Right lobe of liver (tissue), 6 donors: ENCODE measurements around the gene DTX3L. TPM values are rescaled to one million over a fixed set of nuclear protein-coding genes. Genes with fewer than 3 reads are reported as not detected.
A peak's percentile ranks its signal among the peaks of the same experiment; 100 is the strongest.

Experiments used
- ATAC-seq, 4 donors: fragments of 200-7000 bp; cut with Tn5 transposase; one replicate each; pipeline ENCODE4 v1.9.1; 2020; ENCODE audit warnings: mild to moderate bottlenecking in 4 of 4, moderate library complexity in 4 of 4
- DNase-seq, 3 donors: peaks; one replicate each; pipeline ENCODE4 v3.0.0-alpha.2; 2020
- H3K27ac ChIP-seq, 3 donors: fragments of 200-600 bp; one replicate each; pipeline ENCODE4 v1.8.0; 2022
- H3K27me3 ChIP-seq, 2 donors: fragments of 200-600 bp; one replicate each; pipeline ENCODE4 v1.8.0; 2022
- H3K36me3 ChIP-seq, 4 donors: fragments of 200-600 bp; sonication (generic) in 1 of 4; one replicate each; pipeline versions ENCODE4 v1.5.1 to v1.8.0; 2017 to 2022; ENCODE audit warnings: control low read depth in 1 of 4
- H3K4me1 ChIP-seq, 4 donors: fragments of 200-600 bp; sonication (generic) in 1 of 4; one replicate each; pipeline versions ENCODE4 v1.5.1 to v1.8.0; 2017 to 2022; ENCODE audit warnings: control low read depth in 1 of 4
- H3K4me3 ChIP-seq, 3 donors: fragments of 200-600 bp; one replicate each; pipeline ENCODE4 v1.8.0; 2022
- H3K9me3 ChIP-seq, 4 donors: fragments of 200-600 bp; sonication (generic) in 1 of 4; one replicate each; pipeline versions ENCODE4 v1.5.1 to v1.8.0; 2017 to 2022; ENCODE audit warnings: control low read depth in 1 of 4
- POLR2A ChIP-seq: fragments of 450-650 bp; IDR thresholded peaks from one replicate; pipeline ENCODE4 v1.6.1; 2017; ENCODE audit warnings: antibody characterized with exemption, mild to moderate bottlenecking
- whole genome bisulfite sequencing: methylation state at CpG from one replicate; pipeline ENCODE4 v1.1.6; 2018; ENCODE audit warnings: low coverage, low lambda C conversion rate; ENCODE audit not compliant: insufficient coverage; ENCODE audit errors: missing lambda C conversion rate; 5-methylcytosine and 5-hydroxymethylcytosine counted together
- intact Hi-C, 2 donors: fragments of 100-400 bp; cut with DNase I; formaldehyde crosslinking; loops; one replicate each; pipeline versions ENCODE4 v1.11.2 to v1.14.1; 2022
- long read RNA-seq: library from polyadenylated mRNA; unstranded; transcript quantifications from one replicate; pipeline ENCODE4 v2.0.0, GENCODE V29; 2019
- total RNA-seq, 6 experiments: library from RNA; depleted of rRNA in 2 of 6; stranded (reverse); fragments of >200 nt in 2 of 6; fragmentation: NEBNext Ultra II Directional in 3 of 6; extraction: Animal tissue kit (Norgen Biotek cat#: 25700) in 3 of 6; gene quantifications; one replicate each; pipeline versions ENCODE4 v1.1.0 to v1.2.4, GENCODE V29; 2016 to 2023
- TF ChIP-seq, protein P1 (sequence below), 4 donors: fragments of 200-600 bp in 3 of 4; fragments of 450-650 bp in 1 of 4; IDR thresholded peaks; one replicate each; pipeline versions ENCODE4 v1.5.1 to v1.8.0; 2016 to 2022; ENCODE audit warnings: antibody characterized with exemption in 4 of 4, mild to moderate bottlenecking in 2 of 4
- donor health status: DM: no; HTN: yes; CAD: no.
- donor health status: DM: no; HTN: no; CAD: no.
- donor health status: DM: no; HTN: no; CAD: no.
- donor health status: DM: no; HTN: yes; CAD: no.
- donor health status: DM: no; HTN: yes; CAD: no.

DTX3L gene
- total RNA-seq: 10 to 100 TPM; 31.3 to 63.7 (median 38.4) TPM
- long read RNA-seq, partial matches to known transcripts: 2 of 10 reads
- long read RNA-seq, other reads (novel, unspliced or antisense): 8 of 10 reads

- peak within 1 kb of the TSS; percentile 97 to 99 (median 99) for H3K27ac ChIP-seq
- no peaks in the 10 kb centered on the region for H3K27me3 ChIP-seq
- DNase-seq: peak; percentile 92 to 95 (median 93)
- peak; percentile 85 for TF ChIP-seq POLR2A
- TF ChIP-seq, protein P1, sequence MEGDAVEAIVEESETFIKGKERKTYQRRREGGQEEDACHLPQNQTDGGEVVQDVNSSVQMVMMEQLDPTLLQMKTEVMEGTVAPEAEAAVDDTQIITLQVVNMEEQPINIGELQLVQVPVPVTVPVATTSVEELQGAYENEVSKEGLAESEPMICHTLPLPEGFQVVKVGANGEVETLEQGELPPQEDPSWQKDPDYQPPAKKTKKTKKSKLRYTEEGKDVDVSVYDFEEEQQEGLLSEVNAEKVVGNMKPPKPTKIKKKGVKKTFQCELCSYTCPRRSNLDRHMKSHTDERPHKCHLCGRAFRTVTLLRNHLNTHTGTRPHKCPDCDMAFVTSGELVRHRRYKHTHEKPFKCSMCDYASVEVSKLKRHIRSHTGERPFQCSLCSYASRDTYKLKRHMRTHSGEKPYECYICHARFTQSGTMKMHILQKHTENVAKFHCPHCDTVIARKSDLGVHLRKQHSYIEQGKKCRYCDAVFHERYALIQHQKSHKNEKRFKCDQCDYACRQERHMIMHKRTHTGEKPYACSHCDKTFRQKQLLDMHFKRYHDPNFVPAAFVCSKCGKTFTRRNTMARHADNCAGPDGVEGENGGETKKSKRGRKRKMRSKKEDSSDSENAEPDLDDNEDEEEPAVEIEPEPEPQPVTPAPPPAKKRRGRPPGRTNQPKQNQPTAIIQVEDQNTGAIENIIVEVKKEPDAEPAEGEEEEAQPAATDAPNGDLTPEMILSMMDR (IDR thresholded peaks at IDR 0.05): no peak
- WGBS: 0% methylated on average over 6 of the region's 56 CpGs
- H3K4me1 ChIP-seq: peaks cover 0 to 56% (median 18%) of the 10 kb centered on the region in 4 donors
- H3K9me3 ChIP-seq: no peaks in the 10 kb centered on the region
- H3K4me3 ChIP-seq: peak within 1 kb of the TSS; percentile 70 to 94 (median 76)
- H3K36me3 ChIP-seq: peaks cover 3 to 19% (median 14%) of the 10 kb centered on the region in 4 donors
- intact Hi-C loops: loop anchor here (5.0 to 10.0 kb wide), 2 partner anchors 118 to 120 kb away; partner anchors contain the start of gene PARP14 (in 2 of the 2)
- ATAC-seq: peak; percentile 90 to 98 (median 94)
These were observed at the start of gene DTX3L, which contains the start of gene PARP9 for GRCh38 chr3:122564155-122564912. DTX3L (plus strand) TSS chr3:122564338; CDS start chr3:122564427, 89 bp downstream. PARP9 (minus strand) TSS chr3:122564300; CDS start chr3:122559620, 4,680 bp downstream.

DNA sequence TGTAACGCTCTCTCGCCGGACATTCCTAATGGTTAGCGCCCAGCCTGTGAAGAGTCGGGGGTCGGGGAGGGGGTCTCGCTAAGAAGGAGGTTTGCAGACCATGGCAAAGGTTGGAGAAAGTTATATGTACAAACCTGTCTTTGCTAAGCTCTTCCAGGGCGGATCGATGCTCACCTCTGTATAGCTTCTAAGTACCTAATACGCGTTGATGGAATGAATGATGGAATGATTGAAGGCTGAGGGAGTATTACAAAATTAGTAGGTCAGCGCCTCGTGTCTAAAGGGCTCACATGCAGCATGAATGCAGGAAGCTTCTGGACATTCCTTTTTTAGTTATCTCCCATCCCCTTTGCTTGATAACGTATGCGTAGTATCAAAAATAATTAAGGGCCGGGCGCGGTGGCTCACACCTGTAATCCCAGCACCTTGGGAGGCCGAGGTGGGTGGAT, 49.1 kb upstream of the DTX3L start:
- intact Hi-C loops: no loop called here
- DNase-seq (no peak), ATAC-seq (peak in 1 of 4 donors; percentile 9)
- 19% methylated on average over 14 of the region's 19 CpGs for WGBS
- no peaks in the 10 kb centered on the region for H3K27me3 ChIP-seq
- TF ChIP-seq, protein P1 (IDR thresholded peaks at IDR 0.05): no peak
- no peak for TF ChIP-seq POLR2A
- peaks cover 0 to 49% (median 16%) of the 10 kb centered on the region in 4 donors for H3K4me1 ChIP-seq
- no peaks in the 10 kb centered on the region for H3K36me3 ChIP-seq
- H3K9me3 ChIP-seq: no peaks in the 10 kb centered on the region
- peak overlapping the region; percentile 94 to 97 (median 95) for H3K4me3 ChIP-seq
- peak overlapping the region in 2 of 3 donors; percentile 90 to 96 for H3K27ac ChIP-seq

DNA sequence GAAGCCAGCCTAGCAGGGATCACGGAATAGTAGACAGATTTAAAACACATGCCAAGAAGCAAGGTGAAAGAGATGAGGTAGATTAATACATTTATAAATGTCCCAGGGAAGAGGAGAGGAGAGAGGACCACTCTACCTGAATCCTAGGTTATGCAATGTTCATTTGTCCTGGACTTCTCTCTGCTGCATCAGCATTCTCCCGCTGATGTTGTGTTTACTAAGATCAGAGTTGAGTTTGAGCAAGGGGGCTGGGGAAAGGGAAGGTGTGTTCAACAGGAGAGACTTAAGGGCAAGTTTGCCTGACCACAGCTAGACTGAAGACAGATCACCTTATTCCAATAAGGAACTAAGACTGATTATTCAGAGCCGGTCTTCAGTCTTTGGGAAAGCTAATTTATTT, 48.3 kb upstream of the DTX3L start:
- DNase-seq (peak in 1 of 3 donors; percentile 71), ATAC-seq (peak; percentile 33 to 52 (median 42))
- intact Hi-C loops: no loop called here
- no peak for TF ChIP-seq POLR2A
- TF ChIP-seq, protein P1 (IDR thresholded peaks at IDR 0.05): no peak
- H3K36me3 ChIP-seq: no peaks in the 10 kb centered on the region
- H3K27me3 ChIP-seq: no peaks in the 10 kb centered on the region
- peak overlapping the region in 1 of 3 donors; percentile 41 for H3K27ac ChIP-seq
- peaks cover 0 to 42% (median 16%) of the 10 kb centered on the region in 4 donors for H3K4me1 ChIP-seq
- 32% methylated on average over 3 of the region's 3 CpGs for WGBS
- no peaks in the 10 kb centered on the region for H3K9me3 ChIP-seq
- no peak overlapping the region for H3K4me3 ChIP-seq

DNA sequence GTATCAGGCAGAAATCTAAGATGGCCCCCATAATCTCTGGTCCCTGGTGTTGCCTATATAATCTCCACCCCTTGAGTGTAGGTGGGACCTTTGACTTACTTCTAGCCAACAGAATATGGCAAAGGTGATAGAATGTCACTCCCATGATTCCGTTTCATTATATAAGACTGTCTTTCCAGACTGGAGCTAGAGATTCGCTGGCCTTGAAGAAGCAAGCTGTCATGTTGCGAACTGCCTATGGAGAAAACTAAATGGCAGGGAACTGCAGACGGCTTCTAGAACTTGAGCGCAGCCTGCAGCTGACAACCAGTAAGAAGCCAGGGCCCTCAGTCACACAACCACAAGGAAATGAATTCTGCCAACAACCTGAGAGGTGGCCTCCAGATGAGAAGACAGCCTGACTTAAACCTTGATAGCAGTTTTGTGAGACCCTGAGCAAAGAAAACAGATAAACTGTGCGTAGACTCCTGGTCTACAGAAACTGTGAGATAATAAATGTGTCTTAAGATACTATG, 47.2 kb upstream of the DTX3L start:
- Histone ChIP-seq H3K4me1 (peaks cover 0 to 32% (median 11%) of the 10 kb centered on the region in 4 donors), H3K27me3 (no peaks in the 10 kb centered on the region), H3K9me3 (no peaks in the 10 kb centered on the region), H3K36me3 (no peaks in the 10 kb centered on the region), H3K4me3 (no peak overlapping the region), H3K27ac (no peak overlapping the region)
- 90% methylated on average over 6 of the region's 6 CpGs for WGBS
- no peak for TF ChIP-seq POLR2A
- TF ChIP-seq, protein P1 (IDR thresholded peaks at IDR 0.05): no peak
- ATAC-seq (no peak), DNase-seq (no peak)
- intact Hi-C loops: no loop called here
